Measurements from ENCODE around the gene CCDC102A.

- TF ChIP-seq, protein P1, sequence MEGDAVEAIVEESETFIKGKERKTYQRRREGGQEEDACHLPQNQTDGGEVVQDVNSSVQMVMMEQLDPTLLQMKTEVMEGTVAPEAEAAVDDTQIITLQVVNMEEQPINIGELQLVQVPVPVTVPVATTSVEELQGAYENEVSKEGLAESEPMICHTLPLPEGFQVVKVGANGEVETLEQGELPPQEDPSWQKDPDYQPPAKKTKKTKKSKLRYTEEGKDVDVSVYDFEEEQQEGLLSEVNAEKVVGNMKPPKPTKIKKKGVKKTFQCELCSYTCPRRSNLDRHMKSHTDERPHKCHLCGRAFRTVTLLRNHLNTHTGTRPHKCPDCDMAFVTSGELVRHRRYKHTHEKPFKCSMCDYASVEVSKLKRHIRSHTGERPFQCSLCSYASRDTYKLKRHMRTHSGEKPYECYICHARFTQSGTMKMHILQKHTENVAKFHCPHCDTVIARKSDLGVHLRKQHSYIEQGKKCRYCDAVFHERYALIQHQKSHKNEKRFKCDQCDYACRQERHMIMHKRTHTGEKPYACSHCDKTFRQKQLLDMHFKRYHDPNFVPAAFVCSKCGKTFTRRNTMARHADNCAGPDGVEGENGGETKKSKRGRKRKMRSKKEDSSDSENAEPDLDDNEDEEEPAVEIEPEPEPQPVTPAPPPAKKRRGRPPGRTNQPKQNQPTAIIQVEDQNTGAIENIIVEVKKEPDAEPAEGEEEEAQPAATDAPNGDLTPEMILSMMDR (IDR thresholded peaks at IDR 0.05) = peak in 1 of 5 experiments; percentile 42
- TF ChIP-seq EP300 (IDR thresholded peaks at IDR 0.05) (peak in 1 of 2 donors; percentile 17), POLR2A (IDR thresholded peaks at IDR 0.05) (peak in 1 of 2 donors; percentile 9)
These were observed 578 bp downstream of the CCDC102A start for GRCh38 chr16:57535680-57536305.

Measured in tibial nerve (tissue), 4 donors.